Activated T-helper 1 cell treated with anti-CD3 and anti-CD28 coated beads, Interleukin-2, amount 50 U/mL, for 16 hours (primary cell): Measurements from ENCODE around the gene RFX1.

Experiments
- DNase-seq, 2 donors: peaks; one replicate each; pipeline ENCODE4 v3.0.0-alpha.2; 2020; ENCODE audit warnings: low read depth in 1 of 2, low spot score in 1 of 2

Gene RFX1

DNA sequence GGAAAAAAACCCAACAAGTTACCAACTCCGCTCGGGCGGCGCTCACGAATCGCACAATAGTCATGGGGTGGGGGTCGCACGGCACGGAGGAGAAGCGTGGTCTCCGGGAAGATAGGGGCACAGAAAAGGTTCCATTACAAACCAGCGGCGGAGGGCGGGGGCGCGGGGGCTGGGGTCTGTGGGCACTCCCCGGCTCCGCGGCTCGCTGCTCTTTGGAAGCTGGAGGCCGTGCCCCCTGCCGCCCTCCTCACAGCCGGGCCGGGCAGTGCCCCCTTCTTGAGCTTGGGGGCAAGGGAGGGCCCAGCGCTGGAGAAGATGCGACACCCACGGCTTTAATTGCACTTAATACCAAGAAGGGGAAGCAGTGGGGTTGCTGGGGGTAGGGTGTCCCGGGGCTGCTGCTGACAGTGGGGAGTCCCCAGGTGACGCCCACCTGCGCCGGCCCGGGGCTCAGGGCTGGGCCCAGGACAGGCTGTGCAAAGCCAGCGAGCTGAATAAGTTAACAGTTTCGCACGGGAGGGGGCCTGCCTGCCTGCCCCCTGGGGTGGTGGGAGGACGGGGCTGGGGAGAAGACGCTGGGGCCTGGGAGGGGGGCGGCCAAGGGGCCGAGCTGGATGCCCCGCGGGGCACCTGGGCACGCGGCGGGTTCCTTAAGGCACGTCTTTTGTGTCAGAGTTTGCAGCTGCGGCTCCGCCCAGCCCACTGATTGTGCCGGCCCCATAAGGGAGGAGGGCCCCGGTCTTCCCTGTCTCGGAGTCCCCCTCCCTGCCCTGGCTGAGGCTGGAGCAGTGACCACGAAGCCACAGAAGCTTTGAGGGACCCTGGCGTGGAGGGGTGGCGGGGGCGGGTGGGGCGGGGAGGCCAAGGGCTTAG lies 44.1 kb downstream of the RFX1 start:
- no peak for DNase-seq

DNA sequence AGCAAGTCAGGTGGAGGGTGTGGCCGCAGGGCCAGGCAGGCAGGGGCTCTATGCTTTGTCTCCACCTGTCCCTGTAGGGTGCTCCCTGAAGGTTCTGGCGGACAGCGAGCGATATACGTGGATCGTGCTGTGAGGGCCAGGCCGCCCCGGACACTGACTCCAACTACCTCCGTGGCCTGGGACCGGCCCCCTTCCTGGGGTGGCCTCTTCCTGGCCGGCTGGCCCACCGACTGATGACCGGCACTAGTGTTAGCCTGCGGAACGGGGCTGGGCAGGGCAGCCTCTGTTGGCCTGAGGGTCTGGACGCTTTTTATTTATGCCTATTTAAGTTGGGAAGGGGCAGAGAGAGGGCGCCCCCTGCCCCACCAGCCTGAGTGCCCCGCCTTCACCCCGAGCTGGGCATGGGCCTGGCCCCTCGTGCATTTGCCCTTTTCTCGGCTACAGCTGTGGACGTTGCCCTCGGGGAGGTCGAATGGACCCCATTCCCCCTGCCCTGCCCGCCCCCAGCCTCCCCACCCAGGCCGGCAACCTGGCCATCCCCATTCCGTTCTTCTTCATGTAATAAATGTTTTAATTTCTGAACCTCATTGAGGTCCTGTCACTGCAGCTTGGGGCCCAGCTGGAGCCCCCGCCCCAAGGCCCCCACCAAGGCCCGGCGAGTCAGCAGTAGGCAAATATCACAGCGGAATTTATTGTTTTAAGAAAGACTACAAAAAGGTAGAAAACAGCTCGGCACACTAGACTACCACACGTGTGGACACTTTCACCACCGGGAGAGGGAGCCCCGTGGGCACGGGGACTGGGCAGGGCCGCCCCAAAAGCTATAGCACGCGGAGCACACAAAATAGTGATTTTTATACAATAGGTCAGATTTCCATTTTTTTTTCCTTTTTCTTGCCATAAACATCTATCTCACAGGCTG lies 45.0 kb downstream of the RFX1 start:
- no peak for DNase-seq

DNA sequence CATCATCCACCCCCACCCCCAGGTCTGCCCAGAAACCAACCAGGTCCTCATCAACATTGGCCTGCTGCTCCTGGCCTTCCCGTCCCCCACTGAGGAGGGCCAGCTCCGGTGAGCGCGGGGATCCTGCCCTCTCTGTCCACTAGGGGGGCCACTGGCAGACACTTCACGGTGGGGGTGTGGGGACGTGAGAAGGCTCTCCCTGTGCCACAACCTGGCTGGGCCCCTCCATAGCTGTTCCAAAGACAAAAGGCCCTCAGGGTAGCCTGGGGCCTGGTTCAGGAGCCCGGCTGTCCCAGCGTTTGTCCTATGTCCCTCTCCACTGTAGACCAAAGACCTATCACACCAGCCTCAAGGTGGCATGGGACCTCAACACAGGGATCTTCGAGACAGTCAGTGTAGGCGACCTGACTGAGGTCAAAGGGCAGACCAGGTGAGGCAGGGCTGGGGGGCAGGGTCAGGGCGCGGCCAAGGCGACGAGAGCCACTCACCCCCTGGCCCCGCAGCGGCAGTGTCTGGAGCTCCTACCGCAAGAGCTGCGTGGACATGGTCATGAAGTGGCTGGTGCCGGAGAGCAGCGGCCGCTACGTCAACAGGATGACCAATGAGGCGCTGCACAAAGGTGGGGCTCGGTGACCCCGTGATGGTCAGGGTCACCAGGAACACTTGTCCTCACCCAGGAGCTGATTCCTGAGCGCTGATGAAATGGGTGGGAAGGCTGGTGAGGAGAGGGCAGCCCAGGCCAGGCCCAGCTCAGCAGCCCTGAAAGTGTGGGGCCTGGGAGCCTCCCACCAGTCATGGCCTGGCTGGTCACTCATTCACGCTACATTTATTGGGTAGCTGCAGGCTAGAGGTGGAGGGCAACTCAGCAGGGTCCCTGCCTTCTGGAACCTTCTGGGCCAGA lies 45.9 kb downstream of the RFX1 start:
- DNase-seq: no peak

GRCh38 chr19:13959141-13959961 lies 46.8 kb downstream of the RFX1 start:
- no peak for DNase-seq

GRCh38 chr19:13958043-13958442 lies 48.1 kb downstream of the RFX1 start:
- no peak for DNase-seq

GRCh38 chr19:13957051-13957450 lies 49.1 kb downstream of the RFX1 start:
- DNase-seq: no peak

- DNase-seq: no peak
Observed at GRCh38 chr19:13956365-13956744, 49.8 kb downstream of the RFX1 start.

- no peak for DNase-seq
Observed at GRCh38 chr19:13955662-13956364, 50.3 kb downstream of the RFX1 start.

- no peak for DNase-seq
Observed at GRCh38 chr19:13954185-13954584, 51.9 kb downstream of the RFX1 start.

DNA sequence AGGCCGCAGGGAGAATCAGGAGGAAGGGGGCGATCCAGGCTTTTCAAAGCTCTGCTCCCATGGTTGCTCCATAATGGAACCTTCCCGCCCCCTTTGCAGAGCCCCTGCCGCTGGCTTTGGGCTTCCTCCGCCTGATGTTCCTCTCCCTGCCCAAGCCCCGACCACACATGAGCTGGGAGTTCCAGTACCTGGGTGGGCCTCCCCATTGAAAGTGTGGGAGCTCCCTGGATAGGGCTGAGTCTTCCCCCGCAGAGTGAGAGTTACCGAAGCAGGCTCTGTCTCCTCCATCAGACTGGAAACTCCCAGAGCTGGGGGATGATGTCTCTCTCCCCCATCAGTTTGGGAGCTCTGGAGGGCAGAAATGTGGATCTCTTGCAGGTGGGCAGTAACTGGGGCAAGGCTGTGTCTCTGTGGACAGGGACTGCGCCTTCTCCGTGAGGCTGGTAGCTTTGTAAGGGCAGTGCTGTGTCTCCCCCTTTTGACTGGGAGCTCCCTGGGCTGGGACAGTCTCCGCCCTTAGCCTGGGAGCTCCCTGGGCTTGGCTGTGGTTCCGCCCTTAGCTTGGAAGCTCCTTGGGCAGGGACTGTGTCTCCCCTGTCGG lies 53.1 kb downstream of the RFX1 start:
- DNase-seq: no peak

GRCh38 chr19:13952154-13952930 lies 53.8 kb downstream of the RFX1 start, which contains the start of gene DCAF15:
Gene DCAF15, plus strand, starts transcription at chr19:13952509. Its CDS starts 4 bp downstream, at chr19:13952513.
- DNase-seq: peak; percentile 97 to 98

DNA sequence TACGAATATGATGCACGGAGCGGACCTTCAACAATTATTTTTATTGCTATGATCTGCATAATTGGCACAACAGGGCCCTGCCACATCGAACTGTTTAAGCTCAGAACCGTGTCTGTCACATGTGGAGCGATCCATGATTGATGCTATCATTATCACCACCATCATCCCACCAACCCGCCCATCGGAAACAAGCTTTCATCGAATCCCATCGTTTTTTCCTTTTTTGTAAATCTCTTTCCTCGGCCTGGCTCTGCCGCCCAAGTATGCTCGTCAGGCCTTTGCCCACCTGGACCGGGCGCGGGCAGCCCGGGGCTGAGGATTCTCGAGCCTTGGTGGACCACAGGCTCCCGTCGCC lies 54.3 kb downstream of the RFX1 start:
- DNase-seq: no peak

DNA sequence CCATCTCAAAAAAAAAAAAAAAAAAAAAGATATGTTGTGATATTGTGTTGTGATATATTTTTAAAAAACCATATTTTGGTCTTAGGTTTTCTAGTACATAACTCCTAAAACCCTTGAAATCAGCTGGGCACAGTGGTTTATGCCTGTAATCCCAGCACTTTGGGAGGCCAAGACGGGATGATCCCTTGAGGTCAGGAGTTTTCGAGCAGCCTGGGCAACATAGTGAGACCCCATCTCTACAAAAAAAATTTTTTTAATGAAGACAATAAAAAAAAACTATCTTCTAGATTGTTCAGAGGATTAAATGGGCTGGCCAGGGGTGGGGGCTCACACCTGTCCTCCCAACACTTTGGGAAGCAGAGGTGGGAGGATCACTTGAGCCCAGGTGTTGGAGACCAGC lies 55.1 kb downstream of the RFX1 start:
- no peak for DNase-seq

- no peak for DNase-seq
Observed at GRCh38 chr19:13946414-13946813, 59.7 kb downstream of the RFX1 start.

DNA sequence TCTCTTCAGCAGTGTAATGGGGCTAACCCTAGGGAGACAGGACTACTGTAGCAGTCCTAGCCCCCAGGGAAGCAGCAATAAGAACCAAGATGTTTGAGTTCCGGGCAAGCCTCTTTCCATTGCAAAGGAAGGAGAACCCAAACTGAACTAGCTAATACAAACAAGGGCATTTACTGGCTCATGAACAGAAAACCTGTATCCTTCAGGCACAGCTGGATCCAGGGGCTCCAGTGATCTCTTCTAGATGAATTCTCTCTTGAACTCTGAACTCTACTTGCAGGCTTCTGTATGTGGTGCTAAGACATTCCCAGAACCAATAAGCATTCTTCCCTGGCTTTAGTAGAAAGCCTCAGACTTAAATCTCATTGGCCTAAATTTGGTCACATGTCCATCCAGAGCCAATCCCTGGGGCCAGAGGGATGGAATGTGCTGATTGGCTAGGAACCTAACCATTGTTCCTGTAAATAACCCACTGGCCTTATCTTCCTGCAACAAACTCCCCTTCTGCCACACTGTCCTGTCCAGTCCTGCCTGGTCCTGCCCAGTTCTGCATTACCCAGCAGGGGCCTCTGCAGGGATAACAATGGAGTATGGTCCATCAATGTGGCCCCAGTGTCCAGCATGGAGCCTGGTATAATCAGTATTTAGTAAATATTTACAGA lies 64.0 kb downstream of the RFX1 start:
- DNase-seq: no peak

- DNase-seq: no peak
Observed at GRCh38 chr19:13938301-13939064, 67.6 kb downstream of the RFX1 start, which contains the start of gene PODNL1. Gene PODNL1, minus strand, starts transcription at chr19:13938417. Its CDS starts 236 bp downstream, at chr19:13938181.
